IMR-90 (cell line): Measurements from ENCODE around the gene EFCAB5. TPM values are rescaled to one million over a fixed set of nuclear protein-coding genes. Genes with fewer than 3 reads are reported as not detected.

ENCODE experiments used
- ATAC-seq: fragments of 200-7000 bp; cut with Tn5 transposase; 2 replicates; pipeline ENCODE4 v1.9.1; 2020; ENCODE audit warnings: low read depth, mild to moderate bottlenecking, moderate library complexity
- BruUV-seq: library from RNA; stranded (reverse); fragments of 400-500 nt; replicated peaks from 2 replicates; lab custom pipeline; 2021; lab: Mats Ljungman, UMichigan
- CTCF ChIA-PET: fragments of 300-600 bp; formaldehyde crosslinking; extraction: SDS; loops from one replicate; lab custom pipeline; 2021; ENCODE audit warnings: antibody characterized with exemption; lab: Yijun Ruan, JAX
- POLR2A ChIA-PET: fragments of 300-600 bp; sonication (Branson Sonifier 250); formaldehyde crosslinking; loops from one replicate; lab custom pipeline; 2022; ENCODE audit warnings: antibody characterized with exemption; ENCODE audit not compliant: unreplicated experiment; lab: Charles Lee
- DNase-seq: peaks from one replicate; pipeline ENCODE4 v3.0.0; 2013
- H2AFZ ChIP-seq: replicated peaks from 2 replicates; pipeline ENCODE3; 2013; ENCODE audit warnings: low read length, mild to moderate bottlenecking; ENCODE audit not compliant: poor library complexity
- H2AK5ac ChIP-seq: 2 replicates; pipeline ENCODE4 v1.6.1; 2013; ENCODE audit warnings: low read depth, low read length, inconsistent platforms
- H2AK9ac ChIP-seq: replicated peaks from 2 replicates; pipeline ENCODE3; 2013; ENCODE audit warnings: mild to moderate bottlenecking, low read depth, low read length, moderate library complexity; ENCODE audit not compliant: poor library complexity
- H2BK120ac ChIP-seq: 2 replicates; pipeline ENCODE4 v1.6.1; 2013; ENCODE audit warnings: low read depth, low read length, inconsistent platforms
- H2BK15ac ChIP-seq: 3 replicates; pipeline ENCODE4 v1.6.1; 2013; ENCODE audit warnings: low read depth, low read length, inconsistent platforms
- H2BK20ac ChIP-seq: 2 replicates; pipeline ENCODE4 v1.6.1; 2013; ENCODE audit warnings: low read depth, mild to moderate bottlenecking, inconsistent platforms, low read length, moderate library complexity
- H2BK5ac ChIP-seq: 2 replicates; pipeline ENCODE4 v1.6.1; 2013; ENCODE audit warnings: mild to moderate bottlenecking, low read depth, low read length, inconsistent platforms; ENCODE audit not compliant: poor library complexity, severe bottlenecking
- H3K14ac ChIP-seq: replicated peaks from 2 replicates; pipeline ENCODE4 v1.6.1; 2013; ENCODE audit warnings: low read depth, low read length, inconsistent platforms
- H3K18ac ChIP-seq: 2 replicates; pipeline ENCODE4 v1.6.1; 2013; ENCODE audit warnings: low read depth, low read length, control low read depth
- H3K23ac ChIP-seq: 2 replicates; pipeline ENCODE4 v1.6.1; 2013; ENCODE audit warnings: low read depth, low read length, inconsistent platforms
- H3K27ac ChIP-seq: 2 replicates; pipeline ENCODE4 v1.5.1; 2013; ENCODE audit warnings: mild to moderate bottlenecking, control low read depth, low read length; ENCODE audit not compliant: insufficient read depth
- H3K27me3 ChIP-seq: 2 replicates; pipeline ENCODE4 v1.6.1; 2013; ENCODE audit warnings: low read length; ENCODE audit not compliant: control insufficient read depth, insufficient read depth
- H3K36me3 ChIP-seq: 2 replicates; pipeline ENCODE4 v1.6.1; 2013; ENCODE audit warnings: low read length, mixed read lengths; ENCODE audit not compliant: control insufficient read depth, insufficient read depth
- H3K4ac ChIP-seq: 2 replicates; pipeline ENCODE4 v1.6.1; 2013; ENCODE audit warnings: low read depth, low read length, inconsistent platforms
- H3K4me1 ChIP-seq: 2 replicates; pipeline ENCODE4 v1.6.1; 2013; ENCODE audit warnings: low read length, mixed read lengths; ENCODE audit not compliant: control insufficient read depth, insufficient read depth
- H3K4me2 ChIP-seq: 2 replicates; pipeline ENCODE4 v1.6.1; 2013; ENCODE audit warnings: low read depth, mild to moderate bottlenecking, control low read depth, low read length, moderate library complexity
- H3K4me3 ChIP-seq: 2 replicates; pipeline ENCODE4 v1.5.1; 2013; ENCODE audit warnings: low read depth, mild to moderate bottlenecking, control low read depth, low read length, moderate library complexity; ENCODE audit not compliant: insufficient read depth
- H3K56ac ChIP-seq: 2 replicates; pipeline ENCODE4 v1.6.1; 2013; ENCODE audit warnings: low read length, inconsistent platforms; ENCODE audit not compliant: insufficient read depth; ENCODE audit errors: extremely low read depth
- H3K79me1 ChIP-seq, 2 experiments: 2 replicates each; pipeline ENCODE4 v1.6.1; 2013; ENCODE audit warnings: low read length in 2 of 2, inconsistent platforms in 1 of 2, low read depth in 1 of 2
- H3K9ac ChIP-seq: 2 replicates; pipeline ENCODE4 v1.6.1; 2013; ENCODE audit warnings: low read depth, low read length, control low read depth
- H3K9me1 ChIP-seq: 2 replicates; pipeline ENCODE4 v1.6.1; 2013; ENCODE audit warnings: low read length, inconsistent platforms; ENCODE audit not compliant: insufficient read depth
- H3K9me3 ChIP-seq: 2 replicates; pipeline ENCODE4 v1.6.1; 2013; ENCODE audit warnings: low read length; ENCODE audit not compliant: control insufficient read depth, insufficient read depth
- H4K20me1 ChIP-seq: 2 replicates; pipeline ENCODE4 v1.6.1; 2013; ENCODE audit warnings: low read length, inconsistent platforms; ENCODE audit not compliant: insufficient read depth
- H4K5ac ChIP-seq: 2 replicates; pipeline ENCODE4 v1.6.1; 2013; ENCODE audit warnings: mild to moderate bottlenecking, low read depth, low read length, control low read depth
- H4K8ac ChIP-seq, 2 experiments: 2 replicates each; pipeline ENCODE4 v1.6.1; 2013; ENCODE audit warnings: low read depth in 2 of 2, low read length in 2 of 2, control low read depth in 1 of 2, inconsistent platforms in 1 of 2
- H4K91ac ChIP-seq: 2 replicates; pipeline ENCODE4 v1.6.1; 2013; ENCODE audit warnings: low read depth, low read length, inconsistent platforms; ENCODE audit not compliant: insufficient read depth
- BHLHE40 ChIP-seq: fragments of 150-350 bp; IDR thresholded peaks from 2 replicates; pipeline ENCODE4 v1.6.1; 2016; ENCODE audit warnings: mild to moderate bottlenecking, low read depth, low read length
- CEBPB ChIP-seq: IDR thresholded peaks from 2 replicates; pipeline ENCODE4 v1.6.1; 2012; ENCODE audit warnings: low read depth, low read length, improper control_type of control experiment
- CHD1 ChIP-seq: IDR thresholded peaks from 2 replicates; pipeline ENCODE4 v1.6.1; 2012; ENCODE audit warnings: low read depth, low read length, improper control_type of control experiment
- CTCF ChIP-seq: conservative IDR thresholded peaks from 2 replicates; pipeline ENCODE4 v1.5.1; 2012; ENCODE audit warnings: mild to moderate bottlenecking, low read depth, low read length, improper control_type of control experiment
- ELK1 ChIP-seq: fragments of 150-350 bp; IDR thresholded peaks from 2 replicates; pipeline ENCODE4 v1.6.1; 2016; ENCODE audit warnings: low read depth, mild to moderate bottlenecking, low read length, moderate library complexity, borderline replicate concordance
- FOS ChIP-seq: fragments of 150-350 bp; IDR thresholded peaks from 2 replicates; pipeline ENCODE4 v1.6.1; 2016; ENCODE audit warnings: low read depth, low read length
- MAFK ChIP-seq: IDR thresholded peaks from 2 replicates; pipeline ENCODE4 v1.6.1; 2012; ENCODE audit warnings: low read depth, low read length, improper control_type of control experiment
- MAZ ChIP-seq: IDR thresholded peaks from 2 replicates; pipeline ENCODE4 v1.6.1; 2012; ENCODE audit warnings: low read depth, mild to moderate bottlenecking, low read length, improper control_type of control experiment, moderate library complexity, borderline replicate concordance
- MXI1 ChIP-seq: IDR thresholded peaks from 2 replicates; pipeline ENCODE4 v1.6.1; 2012; ENCODE audit warnings: low read depth, mild to moderate bottlenecking, low read length, moderate library complexity, borderline replicate concordance
- NFE2L2 ChIP-seq: fragments of 150-350 bp; IDR thresholded peaks from 2 replicates; pipeline ENCODE4 v1.6.1; 2016; ENCODE audit warnings: low read depth, mild to moderate bottlenecking, low read length
- POLR2A ChIP-seq: IDR thresholded peaks from 2 replicates; pipeline ENCODE4 v1.6.1; 2012; ENCODE audit warnings: mild to moderate bottlenecking, low read depth, low read length
- RAD21 ChIP-seq: IDR thresholded peaks from 2 replicates; pipeline ENCODE4 v1.6.1; 2012; ENCODE audit warnings: low read length, improper control_type of control experiment
- RCOR1 ChIP-seq: IDR thresholded peaks from 2 replicates; pipeline ENCODE4 v1.6.1; 2012; ENCODE audit warnings: mild to moderate bottlenecking, low read length, improper control_type of control experiment; ENCODE audit not compliant: insufficient replicate concordance
- RFX5 ChIP-seq: IDR thresholded peaks from 2 replicates; pipeline ENCODE4 v1.8.0; 2012; ENCODE audit warnings: low read depth, mild to moderate bottlenecking, low read length, moderate library complexity
- SMC3 ChIP-seq: fragments of 150-350 bp; IDR thresholded peaks from 2 replicates; pipeline ENCODE4 v1.6.1; 2016; ENCODE audit warnings: low read depth, mild to moderate bottlenecking, antibody characterized with exemption, low read length, moderate library complexity
- USF2 ChIP-seq: fragments of 150-350 bp; IDR thresholded peaks from 2 replicates; pipeline ENCODE4 v1.6.1; 2017; ENCODE audit warnings: mild to moderate bottlenecking, antibody characterized with exemption, low read length, low read depth
- WGBS, 2 experiments: methylation state at CpG; one replicate each; pipeline versions ENCODE4 v1.1.5 to v1.1.7; 2013; ENCODE audit warnings: missing lambda C conversion rate in 2 of 2; ENCODE audit not compliant: insufficient read length in 1 of 2; ENCODE audit errors: extremely low coverage in 2 of 2; 5-methylcytosine and 5-hydroxymethylcytosine counted together
- dilution Hi-C: fragments of 300-500 bp; cut with HindIII; formaldehyde crosslinking; loops from one replicate; pipeline ENCODE4 v1.14.3; 2018; ENCODE audit warnings: low sequenced_read_pairs; ENCODE audit not compliant: unreplicated experiment
- in situ Hi-C: fragments of 300-500 bp; cut with MboI; formaldehyde crosslinking; loops from 3 replicates; pipeline ENCODE4 v1.14.3; 2019; ENCODE audit warnings: low sequenced_read_pairs, inconsistent platforms, mixed read lengths
- intact Hi-C: fragments of 100-400 bp; cut with micrococcal nuclease; formaldehyde crosslinking; loops from 2 replicates; pipeline ENCODE4 v1.10.0; 2022
- polyA plus RNA-seq, 3 experiments: library from polyadenylated mRNA; depleted of rRNA; stranded (reverse); fragments of >200 nt; gene quantifications; 2 replicates each; pipeline ENCODE4 v1.2.3, GENCODE V29; 2012; ENCODE audit warnings: low replicate concordance in 1 of 3
- total RNA-seq: library from RNA; depleted of rRNA; stranded (reverse); fragments of >200 nt; gene quantifications from 2 replicates; pipeline ENCODE4 v1.2.3, GENCODE V29; 2012

EFCAB5 gene
- total and polyA plus RNA-seq, 2 of the 4 experiments (the other 2 are of a cell fraction), result 0.14 TPM; not detected in 1

- no peak overlapping the region for H2BK20ac ChIP-seq
- no peak overlapping the region for H3K4me2 ChIP-seq
- H3K14ac ChIP-seq, result no peak overlapping the region
- ATAC-seq (no peak), DNase-seq (no peak)
- in situ Hi-C loops, result no loop called here
- H2AFZ ChIP-seq, result no peak overlapping the region
- H4K20me1 ChIP-seq, result no peaks in the 10 kb centered on the region
- H2AK9ac ChIP-seq, result no peak overlapping the region
- H3K9ac ChIP-seq, result no peak overlapping the region
- H3K4me1 ChIP-seq, result peaks cover 3% of the 10 kb centered on the region; the same call in 1 of the 2 replicates
- H4K91ac ChIP-seq, result no peak overlapping the region
- no peaks in the 10 kb centered on the region for H3K27me3 ChIP-seq
- no peaks in the 10 kb centered on the region for H3K36me3 ChIP-seq
- H3K18ac ChIP-seq, result no peak overlapping the region
- H4K5ac ChIP-seq, result no peak overlapping the region
- H4K8ac ChIP-seq, result no peak overlapping the region
- no CpG with 5 or more reads among the region's 2 CpGs for WGBS, 2 experiments
- no peak overlapping the region for H2BK120ac ChIP-seq
- peaks cover 2% of the 10 kb centered on the region; the same call in 1 of the 2 replicates for H3K9me3 ChIP-seq
- peaks cover 6% of the 10 kb centered on the region; the same call in 1 of the 2 replicates for H3K9me1 ChIP-seq
- CTCF ChIA-PET, result no interaction called here
- H3K79me1 ChIP-seq, result no peaks in the 10 kb centered on the region
- no peak overlapping the region for H2BK15ac ChIP-seq
- no peak overlapping the region for H3K4ac ChIP-seq
- intact Hi-C loops, result loop anchor here (10.0 kb wide), 1 partner anchor 112 kb away; no protein-coding TSS in a partner anchor
- no peak overlapping the region for H2AK5ac ChIP-seq
- no peak overlapping the region for H3K56ac ChIP-seq
- H3K4me3 ChIP-seq, result no peak overlapping the region
- H3K23ac ChIP-seq, result no peak overlapping the region
- dilution Hi-C loops, result no loop called here
- POLR2A ChIA-PET, result interaction anchor here (0.6 kb wide), 1 partner anchor 138 kb away, joined by 3 read pairs; no protein-coding TSS in a partner anchor
- no peak overlapping the region for H3K27ac ChIP-seq
- BruUV-seq, result no TSS peak
- H2BK5ac ChIP-seq, result no peak overlapping the region
- TF ChIP-seq POLR2A (no peak), USF2 (no peak), CTCF (no peak), RCOR1 (no peak), NFE2L2 (no peak), RAD21 (no peak), MAZ (no peak), BHLHE40 (no peak), FOS (no peak), RFX5 (no peak), ELK1 (no peak), CHD1 (no peak), MAFK (no peak), MXI1 (no peak), SMC3 (no peak), CEBPB (no peak)
These were observed 21.2 kb downstream of the EFCAB5 start for GRCh38 chr17:29962656-29963055.
